H9 (cell line): ENCODE measurements around the gene CD2AP. TPM values are rescaled to one million over a fixed set of nuclear protein-coding genes. Genes with fewer than 3 reads are reported as not detected.

Source experiments
- DNase-seq: peaks from one replicate; pipeline ENCODE4 v3.0.0-alpha.2; 2017
- H2AFZ ChIP-seq: one replicate; pipeline ENCODE4 v1.6.1; 2013; ENCODE audit warnings: mild to moderate bottlenecking, low read length, control low read depth, moderate library complexity
- H2AK5ac ChIP-seq: 2 replicates; pipeline ENCODE4 v1.6.1; 2013; ENCODE audit warnings: low read length, control low read depth, mixed read lengths; ENCODE audit not compliant: insufficient read length
- H2BK120ac ChIP-seq: one replicate; pipeline ENCODE4 v1.6.1; 2013; ENCODE audit warnings: low read depth, mild to moderate bottlenecking, low read length, control low read depth, inconsistent platforms; ENCODE audit not compliant: poor library complexity, severe bottlenecking
- H2BK12ac ChIP-seq: 2 replicates; pipeline ENCODE4 v1.6.1; 2013; ENCODE audit warnings: low read length, control low read depth, mixed read lengths, low read depth; ENCODE audit not compliant: insufficient read length
- H2BK15ac ChIP-seq: 2 replicates; pipeline ENCODE4 v1.6.1; 2013; ENCODE audit warnings: low read depth, low read length, control low read depth
- H2BK20ac ChIP-seq: one replicate; pipeline ENCODE4 v1.6.1; 2013; ENCODE audit warnings: low read depth, mild to moderate bottlenecking, low read length, control low read depth, inconsistent platforms; ENCODE audit not compliant: poor library complexity, severe bottlenecking
- H2BK5ac ChIP-seq: 2 replicates; pipeline ENCODE4 v1.6.1; 2013; ENCODE audit warnings: low read length, control low read depth, mixed read lengths; ENCODE audit not compliant: insufficient read length
- H3K14ac ChIP-seq: 2 replicates; pipeline ENCODE4 v1.6.1; 2013; ENCODE audit warnings: low read length, control low read depth; ENCODE audit not compliant: insufficient read depth
- H3K18ac ChIP-seq: 2 replicates; pipeline ENCODE4 v1.6.1; 2013; ENCODE audit warnings: low read depth, mild to moderate bottlenecking, mixed read lengths, low read length, control low read depth; ENCODE audit not compliant: insufficient read length
- H3K23ac ChIP-seq: 2 replicates; pipeline ENCODE4 v1.6.1; 2013; ENCODE audit warnings: low read length, control low read depth, mixed read lengths, low read depth; ENCODE audit not compliant: insufficient read length
- H3K23me2 ChIP-seq: 2 replicates; pipeline ENCODE4 v1.6.1; 2013; ENCODE audit warnings: low read depth, mild to moderate bottlenecking, mixed read lengths, low read length, control low read depth; ENCODE audit not compliant: insufficient read length, poor library complexity, severe bottlenecking
- H3K27ac ChIP-seq: 2 replicates; pipeline ENCODE4 v1.5.1; 2013; ENCODE audit warnings: low read length, control low read depth, mixed read lengths, low read depth; ENCODE audit not compliant: insufficient read length
- H3K27me3 ChIP-seq: 2 replicates; pipeline ENCODE4 v1.6.1; 2013; ENCODE audit warnings: low read length, control low read depth, inconsistent platforms; ENCODE audit not compliant: insufficient read depth
- H3K4ac ChIP-seq: 2 replicates; pipeline ENCODE4 v1.6.1; 2013; ENCODE audit warnings: low read depth, mild to moderate bottlenecking, control low read depth, inconsistent platforms, low read length, moderate library complexity
- H3K4me1 ChIP-seq: 2 replicates; pipeline ENCODE4 v1.6.1; 2013; ENCODE audit warnings: low read length, control low read depth, inconsistent platforms; ENCODE audit not compliant: insufficient read depth
- H3K4me2 ChIP-seq: 2 replicates; pipeline ENCODE4 v1.6.1; 2013; ENCODE audit warnings: low read length, control low read depth, mixed read lengths; ENCODE audit not compliant: insufficient read length, insufficient read depth
- H3K56ac ChIP-seq: 2 replicates; pipeline ENCODE4 v1.6.1; 2013; ENCODE audit warnings: low read depth, mild to moderate bottlenecking, mixed read lengths, low read length, control low read depth; ENCODE audit not compliant: insufficient read length
- H3K79me1 ChIP-seq: 2 replicates; pipeline ENCODE4 v1.6.1; 2013; ENCODE audit warnings: low read depth, mild to moderate bottlenecking, moderate library complexity, low read length, control low read depth, inconsistent platforms; ENCODE audit not compliant: insufficient read depth, poor library complexity, severe bottlenecking
- H3K79me2 ChIP-seq: 2 replicates; pipeline ENCODE4 v1.6.1; 2013; ENCODE audit warnings: low read length, control low read depth, inconsistent platforms; ENCODE audit not compliant: insufficient read depth
- H3K9ac ChIP-seq: 2 replicates; pipeline ENCODE4 v1.6.1; 2013; ENCODE audit warnings: low read length, control low read depth, mixed read lengths; ENCODE audit not compliant: insufficient read length; ENCODE audit errors: extremely low read depth
- H3K9me3 ChIP-seq: one replicate; pipeline ENCODE4 v1.6.1; 2013; ENCODE audit warnings: low read depth, low read length, inconsistent platforms; ENCODE audit not compliant: control insufficient read depth
- H3T11ph ChIP-seq: one replicate; pipeline ENCODE4 v1.6.1; 2013; ENCODE audit warnings: mild to moderate bottlenecking, low read length, control low read depth, inconsistent platforms
- H4K20me1 ChIP-seq: one replicate; pipeline ENCODE4 v1.6.1; 2013; ENCODE audit not compliant: control insufficient read depth, insufficient read length, insufficient read depth
- H4K5ac ChIP-seq: 2 replicates; pipeline ENCODE4 v1.6.1; 2013; ENCODE audit warnings: low read depth, mild to moderate bottlenecking, mixed read lengths, low read length, control low read depth; ENCODE audit not compliant: insufficient read length
- H4K8ac ChIP-seq: replicated peaks from 2 replicates; pipeline ENCODE4 v1.6.1; 2013; ENCODE audit warnings: low read length, control low read depth, mixed read lengths, low read depth; ENCODE audit not compliant: insufficient read length
- H4K91ac ChIP-seq: 2 replicates; pipeline ENCODE4 v1.6.1; 2013; ENCODE audit warnings: low read depth, mild to moderate bottlenecking, moderate library complexity, mixed read lengths, low read length, control low read depth; ENCODE audit not compliant: insufficient read length
- H3K27ac Mint-ChIP-seq, 3 experiments: 2 replicates in 2 of 3; 3 replicates in 1 of 3; pipeline ENCODE4 v1.8.0; 2020 to 2021; ENCODE audit warnings: mixed read lengths in 3 of 3, mild to moderate bottlenecking in 1 of 3, moderate library complexity in 1 of 3
- H3K27me3 Mint-ChIP-seq: 2 replicates; pipeline ENCODE4 v1.8.0; 2021; ENCODE audit warnings: low read depth, mild to moderate bottlenecking, moderate library complexity, mixed read lengths
- H3K36me3 Mint-ChIP-seq, 3 experiments: 2 replicates in 2 of 3; 3 replicates in 1 of 3; pipeline ENCODE4 v1.8.0; 2020 to 2021; ENCODE audit warnings: low read depth in 3 of 3, mixed read lengths in 3 of 3; ENCODE audit not compliant: insufficient read depth in 1 of 3
- H3K4me1 Mint-ChIP-seq, 2 experiments: 2 replicates each; pipeline ENCODE4 v1.8.0; 2020; ENCODE audit warnings: mixed read lengths in 2 of 2
- H3K4me3 Mint-ChIP-seq, 2 experiments: 2 replicates in 1 of 2; 3 replicates in 1 of 2; pipeline ENCODE4 v1.8.0; 2020 to 2021; ENCODE audit warnings: mild to moderate bottlenecking in 2 of 2, mixed read lengths in 2 of 2, moderate library complexity in 1 of 2
- H3K9me3 Mint-ChIP-seq, 2 experiments: 2 replicates in 1 of 2; 3 replicates in 1 of 2; pipeline ENCODE4 v1.8.0; 2020; ENCODE audit warnings: mild to moderate bottlenecking in 2 of 2, mixed read lengths in 2 of 2, moderate library complexity in 1 of 2
- WGBS: extraction: QIAGEN DNeasy Blood & Tissue Kit; methylation state at CpG from one replicate; pipeline ENCODE4 v1.1.7; 2013; ENCODE audit warnings: missing lambda C conversion rate, low lambda C conversion rate, mixed read lengths; ENCODE audit not compliant: insufficient read length; ENCODE audit errors: extremely low coverage; 5-methylcytosine and 5-hydroxymethylcytosine counted together
- total RNA-seq: library from RNA; stranded (reverse); gene quantifications from 2 replicates; pipeline ENCODE4 v1.2.1, GENCODE V29; 2021
- TF ChIP-seq, protein P1 (sequence below): fragments of 200-600 bp; sonication (generic); conservative IDR thresholded peaks from 3 replicates; pipeline ENCODE4 v1.8.0; 2021; ENCODE audit warnings: antibody characterized with exemption, mild to moderate bottlenecking

Gene CD2AP
- total RNA-seq, 1 experiment from 2014 or later, result 50.1 TPM

DNA sequence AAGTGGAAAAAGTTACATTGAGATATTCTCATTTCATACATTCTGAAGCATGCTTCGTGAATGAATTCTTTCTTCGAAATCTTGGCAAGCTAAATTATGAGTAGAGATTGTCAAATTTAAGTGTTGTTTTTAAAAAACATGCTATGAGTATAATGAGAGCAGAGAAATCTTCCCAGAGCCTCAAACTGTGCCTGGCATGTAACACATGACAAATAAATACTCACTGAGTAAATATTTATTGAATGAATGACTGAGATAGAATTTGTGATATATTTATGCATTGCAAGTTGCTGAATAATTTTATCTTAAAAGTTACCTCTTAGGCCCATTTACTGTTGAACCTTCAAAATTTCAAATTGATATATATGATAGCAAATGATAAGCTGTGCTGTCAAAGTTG lies 24.7 kb upstream of the CD2AP start:
- Histone ChIP-seq H3T11ph (no peak overlapping the region), H2BK120ac (no peak overlapping the region), H3K79me2 (no peaks in the 10 kb centered on the region), H3K56ac (no peak overlapping the region), H3K14ac (no peak overlapping the region), H3K18ac (no peak overlapping the region), H2BK15ac (no peak overlapping the region), H2BK5ac (no peak overlapping the region), H4K8ac (no peak overlapping the region), H3K27ac (no peak overlapping the region), H2BK20ac (no peak overlapping the region), H3K23me2 (no peaks in the 10 kb centered on the region), H4K20me1 (no peaks in the 10 kb centered on the region), H2AK5ac (no peak overlapping the region), H2BK12ac (no peak overlapping the region), H3K4me2 (no peak overlapping the region), H3K9ac (no peak overlapping the region), H2AFZ (no peak overlapping the region), H3K27me3 (no peaks in the 10 kb centered on the region), H4K91ac (no peak overlapping the region), H3K4me1 (no peaks in the 10 kb centered on the region), H3K9me3 (no peaks in the 10 kb centered on the region), H3K4ac (no peak overlapping the region), H3K79me1 (no peaks in the 10 kb centered on the region), H4K5ac (no peak overlapping the region), H3K23ac (no peak overlapping the region)
- no peak for DNase-seq
- TF ChIP-seq, protein P1, sequence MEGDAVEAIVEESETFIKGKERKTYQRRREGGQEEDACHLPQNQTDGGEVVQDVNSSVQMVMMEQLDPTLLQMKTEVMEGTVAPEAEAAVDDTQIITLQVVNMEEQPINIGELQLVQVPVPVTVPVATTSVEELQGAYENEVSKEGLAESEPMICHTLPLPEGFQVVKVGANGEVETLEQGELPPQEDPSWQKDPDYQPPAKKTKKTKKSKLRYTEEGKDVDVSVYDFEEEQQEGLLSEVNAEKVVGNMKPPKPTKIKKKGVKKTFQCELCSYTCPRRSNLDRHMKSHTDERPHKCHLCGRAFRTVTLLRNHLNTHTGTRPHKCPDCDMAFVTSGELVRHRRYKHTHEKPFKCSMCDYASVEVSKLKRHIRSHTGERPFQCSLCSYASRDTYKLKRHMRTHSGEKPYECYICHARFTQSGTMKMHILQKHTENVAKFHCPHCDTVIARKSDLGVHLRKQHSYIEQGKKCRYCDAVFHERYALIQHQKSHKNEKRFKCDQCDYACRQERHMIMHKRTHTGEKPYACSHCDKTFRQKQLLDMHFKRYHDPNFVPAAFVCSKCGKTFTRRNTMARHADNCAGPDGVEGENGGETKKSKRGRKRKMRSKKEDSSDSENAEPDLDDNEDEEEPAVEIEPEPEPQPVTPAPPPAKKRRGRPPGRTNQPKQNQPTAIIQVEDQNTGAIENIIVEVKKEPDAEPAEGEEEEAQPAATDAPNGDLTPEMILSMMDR, result no peak
- peaks cover 0 to 3% of the 10 kb centered on the region in 2 experiments; a peak in 1 of 4 replicates for H3K4me1 Mint-ChIP-seq
- no peak overlapping the region for H3K4me3 Mint-ChIP-seq
- no peaks in the 10 kb centered on the region for H3K36me3 Mint-ChIP-seq
- no peaks in the 10 kb centered on the region for H3K27me3 Mint-ChIP-seq
- H3K9me3 Mint-ChIP-seq, result no peaks in the 10 kb centered on the region
- no peak overlapping the region for H3K27ac Mint-ChIP-seq
- no CpG with 5 or more reads among the region's 2 CpGs for WGBS
